GM12801 (cell line): ENCODE results near the gene GDPD5.

Source experiments
- TF ChIP-seq, protein P1 (sequence below): IDR thresholded peaks from one replicate; pipeline ENCODE4 v1.5.1; 2011; ENCODE audit warnings: control low read depth; ENCODE audit not compliant: insufficient read length; ENCODE audit errors: extremely low read depth

GDPD5 gene

DNA sequence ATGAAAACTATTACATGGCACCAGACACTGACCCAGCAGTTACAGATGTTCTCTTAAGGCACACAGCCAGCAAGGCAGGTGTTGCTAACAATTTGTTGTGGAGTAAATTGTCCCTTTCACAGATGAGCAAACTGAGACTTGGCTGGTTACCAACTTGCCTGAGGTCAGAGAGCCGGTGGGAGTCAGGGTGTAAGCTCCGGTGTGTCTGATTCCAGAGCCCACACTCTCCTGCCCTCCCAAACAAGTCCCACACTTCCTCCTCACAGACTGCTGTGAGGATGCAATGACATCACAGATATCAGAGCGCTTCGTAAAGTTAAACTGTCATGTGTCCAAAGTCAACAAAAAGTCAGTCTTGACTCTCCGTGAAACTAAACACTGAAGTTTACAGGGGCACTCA, 12.5 kb downstream of the GDPD5 start:
- TF ChIP-seq, protein P1, sequence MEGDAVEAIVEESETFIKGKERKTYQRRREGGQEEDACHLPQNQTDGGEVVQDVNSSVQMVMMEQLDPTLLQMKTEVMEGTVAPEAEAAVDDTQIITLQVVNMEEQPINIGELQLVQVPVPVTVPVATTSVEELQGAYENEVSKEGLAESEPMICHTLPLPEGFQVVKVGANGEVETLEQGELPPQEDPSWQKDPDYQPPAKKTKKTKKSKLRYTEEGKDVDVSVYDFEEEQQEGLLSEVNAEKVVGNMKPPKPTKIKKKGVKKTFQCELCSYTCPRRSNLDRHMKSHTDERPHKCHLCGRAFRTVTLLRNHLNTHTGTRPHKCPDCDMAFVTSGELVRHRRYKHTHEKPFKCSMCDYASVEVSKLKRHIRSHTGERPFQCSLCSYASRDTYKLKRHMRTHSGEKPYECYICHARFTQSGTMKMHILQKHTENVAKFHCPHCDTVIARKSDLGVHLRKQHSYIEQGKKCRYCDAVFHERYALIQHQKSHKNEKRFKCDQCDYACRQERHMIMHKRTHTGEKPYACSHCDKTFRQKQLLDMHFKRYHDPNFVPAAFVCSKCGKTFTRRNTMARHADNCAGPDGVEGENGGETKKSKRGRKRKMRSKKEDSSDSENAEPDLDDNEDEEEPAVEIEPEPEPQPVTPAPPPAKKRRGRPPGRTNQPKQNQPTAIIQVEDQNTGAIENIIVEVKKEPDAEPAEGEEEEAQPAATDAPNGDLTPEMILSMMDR = no peak

DNA sequence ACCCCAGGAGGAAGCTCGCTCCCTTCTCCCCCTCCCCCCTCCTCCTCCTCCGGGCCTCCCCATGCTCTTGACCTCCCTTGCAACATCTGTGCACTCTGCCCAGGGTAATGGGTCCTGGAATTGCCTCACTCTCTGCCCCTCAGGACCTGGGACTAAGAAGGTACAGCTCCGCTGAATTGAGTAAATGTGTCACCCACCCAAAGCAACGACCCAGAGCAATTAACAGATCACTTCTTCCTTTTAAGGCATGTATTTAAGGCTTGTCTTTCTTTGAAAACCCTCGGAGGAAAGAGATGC, 15.1 kb downstream of the GDPD5 start:
- TF ChIP-seq, protein P1 = no peak

DNA sequence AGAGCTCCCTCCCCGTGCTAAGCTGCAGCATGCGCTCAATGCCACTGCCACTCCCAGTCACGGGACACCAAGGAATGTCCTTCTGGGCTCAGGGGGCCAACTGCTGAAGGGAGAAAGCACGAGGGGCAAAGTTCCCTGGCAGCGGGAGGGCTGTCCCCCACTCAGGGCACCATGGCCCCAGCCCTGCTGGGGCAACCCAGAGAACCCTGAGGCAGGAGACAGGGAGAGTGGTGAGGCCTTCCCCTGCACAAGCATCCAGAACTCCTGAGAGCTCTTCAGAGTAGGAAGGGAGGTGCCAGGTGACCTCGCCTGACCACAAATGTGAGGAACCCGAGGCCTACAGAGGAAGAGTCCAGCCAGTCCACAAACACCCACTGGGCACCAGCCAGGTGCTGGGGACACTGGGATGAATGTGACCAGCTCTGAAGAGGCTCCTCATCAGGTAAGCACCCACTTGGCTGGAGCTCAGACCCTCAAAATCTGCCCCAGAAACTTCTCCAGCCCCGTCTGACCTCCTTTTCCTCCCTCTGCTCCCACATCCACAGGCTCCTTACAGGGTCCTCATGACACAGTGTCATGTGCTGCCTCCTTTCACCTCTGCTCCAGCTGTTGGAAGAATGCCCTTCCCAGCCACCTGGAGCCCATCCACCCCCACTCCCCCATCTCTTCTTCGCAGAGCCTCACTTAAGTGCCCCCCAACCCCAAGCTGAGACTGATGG, 15.6 kb downstream of the GDPD5 start:
- TF ChIP-seq, protein P1 = no peak

DNA sequence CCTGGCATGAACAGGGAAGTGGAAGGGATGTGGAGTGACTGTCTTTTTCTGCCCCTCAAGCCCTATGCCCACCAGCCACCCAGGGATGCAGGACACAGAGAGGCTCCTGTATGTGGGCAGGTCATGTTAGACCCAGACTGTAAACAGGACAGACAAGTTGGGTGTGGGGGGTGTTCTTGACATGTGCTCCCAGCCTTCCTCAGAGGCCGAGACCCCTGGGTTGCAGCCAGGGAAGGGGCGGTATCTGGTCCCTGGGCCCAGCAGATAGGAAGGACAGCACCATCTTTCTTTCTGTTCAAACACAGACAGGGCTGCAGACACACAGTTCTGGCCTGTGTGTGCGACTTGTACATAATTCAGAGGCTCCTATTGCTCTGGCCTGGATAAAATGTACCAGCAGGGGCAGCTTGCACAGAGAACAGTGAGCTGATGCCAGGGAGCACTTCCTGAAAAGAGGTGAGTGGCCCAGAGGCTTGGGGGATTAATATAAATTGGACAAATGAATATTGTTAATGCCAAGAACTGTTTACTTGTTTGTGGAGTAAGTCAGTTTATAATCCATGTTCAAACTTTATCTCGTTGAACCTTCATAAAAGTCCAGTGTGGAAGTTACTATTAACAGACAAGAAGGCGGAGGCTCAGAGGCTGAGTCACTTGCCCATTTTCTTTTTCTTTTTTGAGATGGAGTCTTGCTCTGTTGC, 16.6 kb downstream of the GDPD5 start:
- TF ChIP-seq, protein P1 = no peak

DNA sequence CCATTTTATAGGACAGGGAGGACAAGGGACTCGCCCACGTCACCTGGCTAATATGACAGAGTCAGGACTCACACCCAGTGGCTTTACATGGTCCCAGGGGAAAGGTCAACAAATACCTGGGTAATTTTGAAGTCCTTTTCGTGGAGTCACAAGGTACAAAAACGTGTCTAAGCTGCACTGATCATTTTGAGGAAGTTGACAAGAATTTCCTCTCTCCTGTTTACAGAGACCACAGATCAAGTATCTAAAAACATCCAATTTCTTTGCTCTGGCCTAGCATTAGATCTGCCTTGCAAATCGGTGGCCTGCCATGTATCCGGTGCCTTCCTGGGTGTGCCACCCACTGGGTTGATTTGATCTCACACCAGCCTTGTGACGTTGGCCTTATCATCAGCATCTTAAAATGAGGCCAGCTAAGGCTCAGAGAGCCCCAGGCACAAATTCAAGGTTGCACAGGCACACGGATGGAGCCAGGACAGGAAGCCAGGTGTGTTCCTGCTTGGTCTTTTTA, 17.6 kb downstream of the GDPD5 start:
- TF ChIP-seq, protein P1 = no peak

DNA sequence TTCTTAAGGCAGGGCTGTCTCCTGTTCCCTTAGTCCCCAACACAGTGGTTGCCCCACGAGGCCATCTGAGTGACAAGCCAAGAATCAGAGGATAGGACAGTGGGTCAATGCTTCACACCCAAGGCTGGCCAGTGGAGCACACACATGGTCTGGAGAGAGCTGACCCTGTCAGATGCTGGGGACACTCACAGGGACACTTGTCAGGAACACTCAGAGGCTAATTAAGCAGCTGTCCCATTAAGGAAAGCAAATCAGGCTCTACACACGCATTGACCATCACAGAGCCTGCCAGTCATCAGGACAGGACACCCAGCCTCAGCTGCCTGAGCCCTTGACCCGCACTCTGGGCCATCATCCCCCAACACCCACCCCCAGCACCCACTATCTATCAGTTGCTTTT, 18.2 kb downstream of the GDPD5 start:
- TF ChIP-seq, protein P1 = no peak

DNA sequence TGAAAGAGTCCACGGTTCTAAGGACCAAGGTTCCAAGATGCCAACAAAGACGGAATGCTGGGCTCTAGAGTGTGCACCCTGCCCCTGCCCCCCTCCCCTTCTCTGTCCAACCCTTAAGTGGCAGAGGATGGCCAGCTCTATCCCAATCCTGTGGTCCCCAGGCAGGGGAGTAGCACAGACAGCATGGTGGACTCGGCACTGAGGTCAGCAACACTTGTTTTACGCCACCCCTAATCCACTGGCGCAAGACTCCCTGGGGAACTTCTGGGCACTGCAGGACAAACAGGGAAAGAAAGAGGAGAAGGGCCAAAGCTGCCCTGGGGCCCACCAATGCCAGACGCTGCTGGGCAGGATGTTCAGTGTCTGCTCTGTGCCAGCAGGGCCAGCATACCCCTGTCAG, 18.9 kb downstream of the GDPD5 start:
- TF ChIP-seq, protein P1 = no peak
